Activated effector memory CD4-positive, alpha-beta T cell treated with Interleukin-2 at 50 U/mL for 16 hours (primary cell): Measurements from ENCODE around the gene TRAF3IP3.
A peak's percentile ranks its signal among the peaks of the same experiment; 100 is the strongest.

Source experiments
- DNase-seq: peaks from one replicate; pipeline ENCODE4 v3.0.0-alpha.2; 2020

Gene TRAF3IP3

DNA sequence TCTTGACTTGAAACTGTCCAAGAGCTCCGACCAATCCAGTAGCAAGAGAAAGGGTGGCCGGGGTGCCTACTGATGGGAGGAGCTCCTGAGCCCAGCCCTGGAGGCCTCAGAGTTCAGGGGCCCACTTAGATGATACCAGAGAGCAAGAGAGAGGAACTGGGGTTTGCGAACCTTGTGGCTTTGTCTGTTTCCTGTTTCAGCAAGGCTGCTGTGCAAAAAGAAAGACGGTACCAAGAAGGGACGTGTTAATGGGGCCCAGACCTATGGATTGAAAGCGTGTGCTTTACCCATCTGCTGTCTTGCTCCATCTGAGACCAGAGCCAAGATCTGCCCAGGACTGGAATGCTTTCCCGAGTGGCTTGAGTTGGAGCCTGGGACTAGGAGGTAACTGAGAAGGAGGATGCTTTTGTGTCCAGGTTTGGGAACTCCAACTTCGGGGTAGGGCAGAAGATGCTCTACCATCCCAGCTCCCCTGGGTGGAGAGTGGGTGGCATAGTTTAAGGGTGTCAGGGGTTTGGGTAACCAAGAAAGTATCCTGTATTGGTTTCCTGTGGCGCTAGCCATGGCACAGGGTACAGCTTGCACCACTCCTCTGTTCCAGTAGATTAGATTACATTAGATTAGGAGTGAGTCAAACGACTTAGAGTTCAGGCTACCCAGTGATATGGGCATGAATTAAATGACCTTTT lies at the start of gene TRAF3IP3:
Gene TRAF3IP3 (plus strand): TSS at position 128 of the 689 bp plus-strand sequence. CDS start 3,987 bp downstream, outside the sequence.
- peak; percentile 69 for DNase-seq

GRCh38 chr1:209706622-209707021 lies 49.2 kb upstream of the TRAF3IP3 start:
- no peak for DNase-seq

DNA sequence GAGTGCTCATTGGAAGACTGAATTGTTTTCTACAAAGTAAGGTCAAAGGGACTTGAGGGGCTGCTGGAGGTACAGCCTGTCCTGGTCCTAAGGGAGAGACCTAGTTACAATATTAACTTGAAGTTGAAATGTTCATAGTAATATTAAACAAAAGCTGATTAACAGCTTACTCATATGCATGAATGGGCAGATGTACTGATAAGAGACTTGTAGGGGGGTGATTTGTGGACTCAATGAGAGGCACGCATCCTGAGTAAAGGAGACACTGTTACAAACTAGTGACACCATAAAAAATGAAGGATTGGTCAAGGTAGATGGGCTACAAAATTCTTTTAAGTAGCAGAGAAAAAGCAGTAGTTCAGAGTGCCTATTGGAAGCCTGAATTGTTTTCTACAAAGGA lies 48.5 kb upstream of the TRAF3IP3 start:
- DNase-seq = no peak

- no peak for DNase-seq
These were observed 47.6 kb upstream of the TRAF3IP3 start for GRCh38 chr1:209708297-209708696.

GRCh38 chr1:209710093-209710492 lies 45.8 kb upstream of the TRAF3IP3 start:
- no peak for DNase-seq

GRCh38 chr1:209710847-209711246 lies 45.0 kb upstream of the TRAF3IP3 start:
- no peak for DNase-seq

DNA sequence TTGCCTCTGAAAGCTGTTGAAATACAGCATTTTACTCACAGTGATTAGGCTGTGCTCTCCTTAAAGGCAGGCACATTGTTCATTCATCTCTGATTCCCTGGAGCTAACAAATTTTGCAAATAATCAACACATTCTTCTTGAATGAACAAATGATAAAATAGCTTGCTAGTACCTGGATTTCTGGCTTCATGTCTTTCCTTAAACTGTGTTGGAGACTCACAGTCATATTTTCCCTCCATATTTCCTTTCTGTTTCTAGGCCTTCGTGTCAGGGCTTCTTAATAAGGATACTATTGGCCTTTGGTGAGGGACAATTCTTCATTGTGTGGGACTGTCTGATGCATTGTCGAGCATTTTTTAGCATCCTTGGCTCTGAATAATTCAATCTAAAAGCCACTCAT lies 41.5 kb upstream of the TRAF3IP3 start:
- DNase-seq = no peak

GRCh38 chr1:209715314-209715713 lies 40.5 kb upstream of the TRAF3IP3 start:
- DNase-seq = no peak

DNA sequence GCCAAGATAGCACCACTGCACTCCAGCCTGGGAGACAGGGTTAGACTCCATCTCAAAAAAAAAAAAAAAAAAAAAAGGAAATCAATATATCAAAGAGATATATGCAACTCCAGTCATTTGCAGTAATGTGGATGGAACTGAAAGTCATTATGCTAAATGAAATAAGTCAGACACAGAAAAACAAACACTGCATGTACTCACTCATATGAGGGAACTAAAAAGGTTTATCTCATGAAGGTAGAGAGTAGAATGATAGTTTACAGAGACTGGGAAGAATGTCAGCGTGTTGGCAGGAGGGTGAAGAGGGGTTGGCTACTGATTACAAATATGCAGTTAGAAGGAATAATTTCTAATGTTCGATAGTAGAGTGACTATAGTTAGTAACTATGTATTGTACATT lies 38.0 kb upstream of the TRAF3IP3 start:
- DNase-seq = no peak

DNA sequence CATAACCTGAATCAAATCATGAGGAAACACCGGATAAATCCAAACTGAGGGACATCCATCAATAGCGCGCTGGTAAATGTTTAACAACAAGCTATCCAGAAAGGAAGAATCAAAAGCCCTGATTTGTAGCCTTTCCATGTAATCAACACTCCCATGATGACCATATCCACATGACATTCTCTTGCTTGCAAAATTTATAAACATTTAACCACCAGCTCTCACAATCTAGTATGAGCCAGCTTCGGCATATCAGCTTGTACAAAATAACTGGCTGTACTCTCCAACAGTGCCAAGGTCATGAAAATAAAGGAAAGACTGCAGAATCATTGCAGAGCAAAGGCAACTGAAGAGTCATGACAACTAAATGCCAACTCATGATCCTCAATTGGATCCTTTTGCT lies 35.5 kb upstream of the TRAF3IP3 start:
- no peak for DNase-seq

- no peak for DNase-seq
These were observed 35.0 kb upstream of the TRAF3IP3 start for GRCh38 chr1:209720826-209721225.

DNA sequence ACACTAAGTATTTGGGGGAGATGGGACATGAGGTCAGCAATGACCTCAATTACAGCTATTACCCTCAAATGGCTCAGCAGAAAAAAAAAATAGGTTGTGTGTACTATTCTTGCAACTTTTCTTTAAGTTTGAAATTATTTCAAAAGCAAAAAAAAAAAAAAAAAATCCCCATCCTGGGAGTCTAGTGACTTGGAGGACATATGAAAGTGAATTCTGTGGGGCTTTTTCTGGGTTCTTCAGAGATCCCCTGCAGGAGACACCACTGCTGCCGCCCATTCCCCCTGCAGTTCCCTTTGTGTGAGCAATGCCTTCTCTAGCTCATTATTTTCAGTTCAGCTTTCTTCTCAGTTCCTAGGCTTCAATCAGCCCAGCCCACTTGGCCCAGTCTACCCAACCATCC lies 34.5 kb upstream of the TRAF3IP3 start:
- DNase-seq = no peak

GRCh38 chr1:209723265-209723664 lies 32.6 kb upstream of the TRAF3IP3 start:
- DNase-seq = no peak

DNA sequence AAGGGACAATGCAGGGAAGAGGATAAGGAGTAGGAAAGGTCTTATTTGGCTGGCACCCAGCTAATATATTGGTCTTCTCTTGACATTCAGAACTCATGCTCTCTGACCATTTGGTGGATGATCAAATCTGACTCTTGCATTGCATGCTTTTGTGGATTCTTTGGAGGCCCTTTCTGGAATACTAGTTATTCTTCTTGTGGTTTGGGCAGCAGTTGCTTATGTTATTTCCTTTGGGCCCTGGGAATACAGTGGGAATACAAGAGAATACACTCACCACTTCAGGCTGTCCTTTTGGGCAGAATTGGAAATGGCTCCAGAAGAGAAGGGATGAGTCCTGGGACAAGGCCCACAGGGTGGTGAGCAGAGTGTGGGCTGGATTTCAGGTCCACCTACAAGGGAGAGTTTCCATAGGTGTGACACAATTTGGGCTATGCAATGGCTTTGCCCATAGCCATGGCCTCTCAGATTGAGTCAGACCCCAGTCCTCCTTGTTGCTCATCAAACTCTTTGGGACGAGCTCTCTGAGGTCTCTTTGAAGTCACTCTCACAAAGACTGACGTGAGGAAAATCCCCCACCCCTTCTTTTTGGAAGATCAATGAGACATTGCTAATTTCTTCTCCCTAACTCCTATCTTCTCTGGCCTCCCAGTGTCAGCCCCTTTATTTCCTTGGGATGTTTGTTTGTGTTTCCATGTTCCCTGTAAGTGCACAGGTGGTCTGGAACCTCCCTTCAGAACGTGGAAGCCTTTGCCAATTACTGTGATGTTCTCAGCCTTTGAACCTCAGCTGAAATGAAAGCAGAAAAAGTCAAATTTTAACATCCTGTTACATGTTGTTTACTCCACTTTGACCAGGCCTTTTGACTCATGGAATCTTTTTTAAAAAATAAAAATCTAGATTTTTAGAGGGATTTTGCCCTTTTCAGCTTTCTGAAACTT lies 31.8 kb upstream of the TRAF3IP3 start:
- no peak for DNase-seq

GRCh38 chr1:209727286-209727685 lies 28.6 kb upstream of the TRAF3IP3 start:
- no peak for DNase-seq

- DNase-seq = no peak
These were observed 28.1 kb upstream of the TRAF3IP3 start for GRCh38 chr1:209727785-209728184.

DNA sequence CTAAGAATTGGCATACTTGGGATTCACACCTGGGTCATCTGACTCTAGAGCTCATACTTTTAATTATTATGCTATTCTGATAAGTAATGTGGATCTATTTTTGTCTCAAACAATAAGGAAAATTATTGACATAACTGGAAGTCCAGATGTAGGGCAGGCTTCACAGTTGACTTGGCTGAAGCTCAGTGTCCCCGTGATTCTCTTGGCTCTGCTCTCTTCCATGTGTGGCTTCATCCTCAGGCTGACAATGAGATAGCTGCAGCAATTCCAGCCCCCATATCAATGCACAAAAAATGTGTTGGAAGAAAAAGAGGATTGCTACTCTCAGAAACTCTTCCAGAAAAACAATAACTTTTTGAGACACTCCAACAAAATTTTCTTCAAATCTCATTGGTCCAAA lies 27.4 kb upstream of the TRAF3IP3 start:
- DNase-seq = no peak

GRCh38 chr1:209729436-209729835 lies 26.4 kb upstream of the TRAF3IP3 start:
- DNase-seq = no peak

DNA sequence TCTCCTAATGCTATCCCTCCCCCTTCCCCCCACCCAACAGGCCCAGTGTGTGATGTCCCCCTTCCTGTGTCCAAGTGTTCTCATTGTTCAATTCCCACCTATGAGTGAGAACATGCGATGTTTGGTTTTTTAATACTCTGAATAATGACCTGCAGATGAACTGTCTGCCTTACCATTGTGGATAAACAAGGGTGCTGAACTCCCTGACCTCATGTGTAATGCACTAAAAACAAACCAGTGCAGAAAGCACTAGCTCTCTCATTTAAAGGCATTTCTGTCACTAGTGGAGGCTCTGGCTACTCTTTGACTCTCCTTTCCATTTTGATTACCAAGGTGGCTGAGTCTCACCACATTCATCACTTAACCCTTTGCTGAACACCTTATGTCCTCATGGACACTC lies 23.1 kb upstream of the TRAF3IP3 start:
- DNase-seq = no peak

GRCh38 chr1:209733409-209734192 lies 22.3 kb upstream of the TRAF3IP3 start:
- no peak for DNase-seq

GRCh38 chr1:209736490-209737117 lies 19.2 kb upstream of the TRAF3IP3 start:
- no peak for DNase-seq

DNA sequence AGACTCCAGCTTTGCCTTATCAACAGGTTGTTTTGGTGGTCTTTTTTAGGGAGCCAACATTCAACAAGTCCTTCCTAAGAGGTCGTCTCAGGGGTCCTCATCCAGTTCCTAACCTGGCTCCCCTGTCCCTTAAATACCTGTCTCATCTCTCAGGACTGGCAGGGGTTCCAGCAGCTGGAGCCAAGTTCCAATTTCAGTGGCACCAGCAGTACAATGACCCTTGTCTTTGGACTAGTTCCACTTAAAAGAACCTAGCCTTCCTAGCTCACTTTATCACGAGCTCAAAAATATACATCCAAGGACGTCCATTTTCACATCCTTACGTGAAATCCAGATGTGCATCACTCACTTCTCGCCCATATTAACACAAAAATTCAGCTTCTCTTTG lies 18.7 kb upstream of the TRAF3IP3 start:
- no peak for DNase-seq

- no peak for DNase-seq
These were observed 17.6 kb upstream of the TRAF3IP3 start for GRCh38 chr1:209738270-209738669.
